CD8-positive, alpha-beta memory T cell (primary cell): ENCODE data around the gene GMPPA. TPM values are rescaled to one million over a fixed set of nuclear protein-coding genes. Genes with fewer than 3 reads are reported as not detected.

Experiments
- CTCF ChIA-PET: fragments of 350-600 bp; sonication (Branson Sonifier 250); formaldehyde crosslinking; loops from one replicate; lab custom pipeline; 2021; ENCODE audit warnings: antibody characterized with exemption; lab: Charles Lee
- POLR2A ChIA-PET: fragments of 350-600 bp; sonication (Branson Sonifier 250); formaldehyde crosslinking; loops from one replicate; lab custom pipeline; 2021; ENCODE audit warnings: antibody characterized with exemption; lab: Charles Lee
- DNase-seq, 5 donors: peaks; one replicate each; pipeline versions ENCODE4 v3.0.0 to v3.0.0-alpha.2; 2020 to 2022; ENCODE audit warnings: mixed read lengths in 1 of 5
- H3K27ac ChIP-seq: one replicate; pipeline ENCODE4 v1.7.0; 2013; ENCODE audit warnings: low read depth, mild to moderate bottlenecking, low read length, moderate library complexity
- H3K27me3 ChIP-seq: 2 replicates; pipeline ENCODE4 v1.7.0; 2013; ENCODE audit warnings: low read length, mild to moderate bottlenecking; ENCODE audit not compliant: insufficient read depth, poor library complexity, severe bottlenecking
- H3K36me3 ChIP-seq: 2 replicates; pipeline ENCODE4 v1.7.0; 2013; ENCODE audit warnings: mild to moderate bottlenecking, low read length, moderate library complexity; ENCODE audit not compliant: insufficient read depth
- H3K4me1 ChIP-seq: 2 replicates; pipeline ENCODE4 v1.7.0; 2013; ENCODE audit warnings: mild to moderate bottlenecking, low read length, moderate library complexity; ENCODE audit not compliant: insufficient read depth
- H3K4me3 ChIP-seq: 2 replicates; pipeline ENCODE4 v1.7.0; 2013; ENCODE audit warnings: mild to moderate bottlenecking, low read length
- H3K9me3 ChIP-seq: 2 replicates; pipeline ENCODE4 v1.7.0; 2013; ENCODE audit warnings: mild to moderate bottlenecking, low read length
- H3K27ac Mint-ChIP-seq, 8 donors: one replicate each; pipeline ENCODE4 v1.8.0; 2020 to 2021; ENCODE audit warnings: mixed read lengths in 8 of 8, mild to moderate bottlenecking in 6 of 8, inconsistent platforms in 3 of 8, moderate library complexity in 3 of 8
- H3K27me3 Mint-ChIP-seq, 2 donors: one replicate each; pipeline ENCODE4 v1.8.0; 2020 to 2021; ENCODE audit warnings: mixed read lengths in 2 of 2, mild to moderate bottlenecking in 1 of 2, moderate library complexity in 1 of 2
- H3K36me3 Mint-ChIP-seq, 3 donors: one replicate each; pipeline ENCODE4 v1.8.0; 2020 to 2021; ENCODE audit warnings: mixed read lengths in 3 of 3, inconsistent platforms in 1 of 3, mild to moderate bottlenecking in 1 of 3
- H3K4me1 Mint-ChIP-seq, 3 donors: one replicate each; pipeline ENCODE4 v1.8.0; 2020 to 2021; ENCODE audit warnings: mixed read lengths in 3 of 3, inconsistent platforms in 1 of 3, mild to moderate bottlenecking in 1 of 3
- H3K4me3 Mint-ChIP-seq, 7 donors: one replicate each; pipeline ENCODE4 v1.8.0; 2020 to 2021; ENCODE audit warnings: mixed read lengths in 7 of 7, mild to moderate bottlenecking in 6 of 7, moderate library complexity in 4 of 7, inconsistent platforms in 2 of 7
- H3K9me3 Mint-ChIP-seq, 5 donors: one replicate each; pipeline ENCODE4 v1.8.0; 2020 to 2022; ENCODE audit warnings: mixed read lengths in 5 of 5, mild to moderate bottlenecking in 3 of 5, moderate library complexity in 2 of 5, inconsistent platforms in 1 of 5
- polyA plus RNA-seq: library from polyadenylated mRNA; unstranded; fragments of 300-500 nt; fragmentation: Illumina TruSeq; gene quantifications from one replicate; pipeline ENCODE4 v1.2.3, GENCODE V29; 2021
- total RNA-seq, 2 experiments: library from RNA; stranded (reverse); gene quantifications; one replicate each; pipeline ENCODE4 v1.2.3, GENCODE V29; 2021

The GMPPA gene
- total and polyA plus RNA-seq, 3 experiments from 2014 or later, result 32.5 to 37.1 (median 36.9) TPM

DNA sequence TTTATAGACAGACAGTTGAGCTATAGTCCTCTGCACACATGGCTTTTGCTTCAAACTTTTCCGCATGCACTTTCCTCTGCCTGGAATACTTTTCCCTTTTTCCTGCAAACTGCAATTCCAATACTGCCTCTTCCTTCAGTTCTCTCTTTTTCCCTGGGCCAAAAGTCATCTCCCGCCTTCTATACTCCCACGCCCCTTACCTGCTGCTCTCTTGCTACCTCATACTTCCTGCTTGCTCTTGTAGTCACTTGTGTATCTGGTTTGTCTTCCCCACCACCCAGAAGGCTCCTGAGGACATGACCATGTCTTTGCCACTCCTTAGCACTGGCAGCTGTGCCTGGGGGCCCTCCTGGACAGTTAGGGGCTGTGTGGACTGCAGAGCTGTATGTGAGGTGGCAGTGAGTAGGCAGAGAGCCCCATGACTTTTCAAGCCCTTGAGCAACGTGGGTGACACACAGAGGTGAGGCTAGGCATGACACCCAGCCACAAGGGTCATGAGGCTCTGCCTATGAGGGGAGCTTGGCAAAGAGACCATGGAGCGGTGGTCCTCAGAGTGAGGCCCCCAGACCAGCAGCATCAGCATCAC lies 40.8 kb upstream of the GMPPA start:
- no peak overlapping the region for H3K27ac ChIP-seq
- Mint-ChIP-seq H3K36me3 (no peaks in the 10 kb centered on the region), H3K9me3 (no peaks in the 10 kb centered on the region), H3K27me3 (peaks cover 3 to 10% of the 10 kb centered on the region in 2 donors), H3K4me3 (no peak overlapping the region), H3K27ac (no peak overlapping the region), H3K4me1 (peaks cover 0 to 2% (median 0%) of the 10 kb centered on the region in 3 donors)
- ChIA-PET POLR2A (no interaction called here), CTCF (interaction anchor here (0.8 to 3.8 kb wide), 4 partner anchors 11 to 71 kb away, joined by 3 to 30 read pairs (median 3); partner anchors contain the start of gene DES)
- H3K4me3 ChIP-seq, result no peak overlapping the region
- H3K27me3 ChIP-seq, result no peaks in the 10 kb centered on the region
- no peaks in the 10 kb centered on the region for H3K9me3 ChIP-seq
- H3K4me1 ChIP-seq, result no peaks in the 10 kb centered on the region
- no peaks in the 10 kb centered on the region for H3K36me3 ChIP-seq
- DNase-seq, result no peak

DNA sequence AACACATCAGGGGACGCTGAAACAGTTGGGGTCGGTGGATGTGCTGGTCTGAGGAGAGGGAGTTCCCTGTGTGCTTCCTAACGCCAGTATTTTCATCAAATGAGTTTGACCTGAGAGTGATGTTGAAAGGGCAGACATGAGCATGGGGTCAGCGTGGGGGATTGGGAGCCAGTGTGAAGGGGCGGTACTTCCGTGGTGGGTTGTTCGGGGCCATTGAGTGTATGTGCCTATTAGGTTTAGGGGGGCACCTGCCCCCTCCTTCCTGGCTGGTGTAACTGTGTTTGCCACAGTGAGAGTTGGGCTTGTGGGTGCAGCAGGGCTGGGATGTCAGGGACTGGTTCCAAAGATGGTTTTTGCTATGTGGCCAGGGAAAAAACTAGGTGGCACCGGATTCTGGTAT lies 39.7 kb upstream of the GMPPA start:
- DNase-seq, result no peak
- H3K4me3 Mint-ChIP-seq, result no peak overlapping the region
- H3K4me1 Mint-ChIP-seq, result peaks cover 0 to 2% (median 0%) of the 10 kb centered on the region in 3 donors
- Histone ChIP-seq H3K27me3 (no peaks in the 10 kb centered on the region), H3K27ac (no peak overlapping the region), H3K4me3 (no peak overlapping the region), H3K36me3 (no peaks in the 10 kb centered on the region), H3K4me1 (no peaks in the 10 kb centered on the region), H3K9me3 (no peaks in the 10 kb centered on the region)
- peaks cover 0 to 3% of the 10 kb centered on the region in 2 donors for H3K27me3 Mint-ChIP-seq
- no peak overlapping the region for H3K27ac Mint-ChIP-seq
- H3K9me3 Mint-ChIP-seq, result no peaks in the 10 kb centered on the region
- no peaks in the 10 kb centered on the region for H3K36me3 Mint-ChIP-seq
- CTCF ChIA-PET, result interaction anchor here (0.7 to 3.8 kb wide), 2 partner anchors 65 to 70 kb away, joined by 3 to 30 read pairs; no protein-coding TSS in a partner anchor
- POLR2A ChIA-PET, result no interaction called here

DNA sequence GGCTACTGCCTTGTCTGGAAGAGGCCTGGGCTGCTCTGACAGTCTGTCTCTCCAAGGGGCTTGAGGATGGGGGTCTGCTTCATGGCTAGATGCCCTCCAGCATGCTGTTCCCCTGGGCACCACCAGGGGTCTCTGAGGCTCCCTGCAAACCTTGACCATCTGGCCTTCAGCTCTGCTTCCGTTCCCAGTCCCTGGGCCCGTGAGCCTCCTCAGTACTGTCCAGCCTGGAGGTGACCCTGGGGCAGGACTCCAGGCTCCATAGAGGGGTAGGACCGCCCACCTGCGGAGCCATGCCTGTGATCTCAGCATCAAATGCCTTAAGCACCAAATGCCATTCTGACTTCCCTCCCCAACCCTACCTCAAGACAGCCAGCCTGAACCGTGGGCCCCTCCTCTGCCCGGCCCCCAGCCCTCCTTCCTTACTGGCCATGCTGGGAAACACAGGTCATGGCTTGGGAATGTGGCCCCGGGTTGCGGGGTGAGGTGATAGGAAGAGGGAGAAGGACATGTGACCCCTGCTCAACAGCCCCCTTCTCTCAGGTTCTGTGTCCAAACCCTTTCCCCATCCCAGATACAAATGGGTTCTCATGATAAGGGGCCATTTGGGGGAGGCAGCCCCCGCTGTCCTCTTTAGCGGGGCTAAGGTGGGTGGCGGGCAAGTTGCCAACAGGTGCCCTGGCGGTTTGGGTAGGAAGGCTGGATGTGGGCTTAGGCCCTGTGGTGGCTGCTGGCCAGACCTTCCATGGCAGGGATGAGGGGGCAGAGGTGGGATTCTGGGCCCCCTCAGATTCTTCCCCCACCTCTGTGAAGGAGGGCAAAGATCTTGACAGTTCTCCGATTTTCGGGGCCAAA lies 39.0 kb upstream of the GMPPA start:
- H3K4me1 ChIP-seq, result no peaks in the 10 kb centered on the region
- Mint-ChIP-seq H3K27me3 (peaks cover 0 to 3% of the 10 kb centered on the region in 2 donors), H3K9me3 (no peaks in the 10 kb centered on the region), H3K36me3 (no peaks in the 10 kb centered on the region), H3K27ac (no peak overlapping the region), H3K4me1 (peaks cover 0 to 2% (median 0%) of the 10 kb centered on the region in 3 donors), H3K4me3 (no peak overlapping the region)
- no peaks in the 10 kb centered on the region for H3K27me3 ChIP-seq
- DNase-seq, result peak; percentile 13 to 54 (median 19)
- no peaks in the 10 kb centered on the region for H3K36me3 ChIP-seq
- no peaks in the 10 kb centered on the region for H3K9me3 ChIP-seq
- H3K27ac ChIP-seq, result no peak overlapping the region
- ChIA-PET POLR2A (no interaction called here), CTCF (interaction anchor here (0.7 to 3.8 kb wide), 4 partner anchors 9 to 106 kb away, joined by 3 to 30 read pairs (median 3); no protein-coding TSS in a partner anchor)
- H3K4me3 ChIP-seq, result no peak overlapping the region

DNA sequence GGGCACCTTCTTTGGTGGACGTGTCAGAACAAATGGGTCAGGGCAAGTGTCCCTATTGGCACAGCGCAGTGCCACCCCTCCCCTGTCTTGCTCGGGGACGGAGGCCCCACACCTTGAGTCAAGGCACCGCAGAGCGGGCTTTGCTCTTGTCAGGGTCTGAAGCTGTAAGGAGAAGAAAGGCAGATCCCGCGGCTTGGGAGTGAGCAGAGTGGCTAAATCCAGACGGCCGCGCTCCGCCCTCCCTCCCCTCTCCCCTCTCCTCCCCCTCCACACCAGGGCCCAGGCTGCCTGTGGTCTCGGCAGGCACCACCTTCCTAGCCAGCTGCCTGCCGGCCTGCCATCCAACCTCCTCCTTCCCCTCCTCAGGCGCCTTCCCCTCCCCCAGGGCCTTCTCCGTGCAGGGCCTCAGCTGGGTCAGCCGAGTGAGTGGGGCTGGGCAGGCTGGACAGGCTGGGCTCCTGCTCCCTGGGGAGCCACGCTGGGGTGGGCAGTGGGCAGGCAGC lies 38.2 kb upstream of the GMPPA start:
- POLR2A ChIA-PET, result no interaction called here
- H3K9me3 ChIP-seq, result no peaks in the 10 kb centered on the region
- peaks cover 0 to 2% (median 0%) of the 10 kb centered on the region in 3 donors for H3K4me1 Mint-ChIP-seq
- H3K27me3 Mint-ChIP-seq, result peaks cover 0 to 3% of the 10 kb centered on the region in 2 donors
- H3K4me3 ChIP-seq, result no peak overlapping the region
- no peak overlapping the region for H3K27ac ChIP-seq
- no peaks in the 10 kb centered on the region for H3K36me3 ChIP-seq
- no peaks in the 10 kb centered on the region for H3K27me3 ChIP-seq
- H3K36me3 Mint-ChIP-seq, result no peaks in the 10 kb centered on the region
- H3K9me3 Mint-ChIP-seq, result no peaks in the 10 kb centered on the region
- CTCF ChIA-PET, result interaction anchor here (0.7 to 1.7 kb wide), 3 partner anchors 69 to 107 kb away, joined by 3 to 7 read pairs (median 4); no protein-coding TSS in a partner anchor
- no peak for DNase-seq
- no peak overlapping the region for H3K4me3 Mint-ChIP-seq
- H3K4me1 ChIP-seq, result no peaks in the 10 kb centered on the region
- H3K27ac Mint-ChIP-seq, result no peak overlapping the region

DNA sequence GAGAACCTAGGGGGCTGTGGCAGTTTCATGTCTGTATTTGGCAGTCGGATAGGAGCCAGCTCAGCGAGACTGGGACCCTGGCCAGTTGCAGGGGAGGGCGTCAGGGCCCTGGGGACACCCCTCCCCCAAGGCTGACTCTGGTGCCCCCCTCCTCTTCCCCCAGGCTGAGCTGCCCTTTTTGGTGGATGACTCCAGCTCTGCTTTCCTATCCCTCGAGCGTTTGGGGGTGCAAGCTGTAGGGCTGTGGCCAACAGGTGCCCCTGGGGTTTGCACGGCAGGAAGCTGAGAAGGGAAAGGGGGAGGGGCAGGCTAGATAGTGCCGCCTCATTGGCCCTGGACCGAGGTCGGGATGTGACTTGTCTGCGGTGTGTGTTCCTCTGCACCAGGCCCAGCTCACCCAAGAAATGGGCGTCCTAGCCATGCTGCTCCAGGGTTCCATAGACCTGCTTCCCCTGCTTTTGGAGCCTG lies 37.6 kb upstream of the GMPPA start:
- Histone ChIP-seq H3K27me3 (no peaks in the 10 kb centered on the region), H3K9me3 (no peaks in the 10 kb centered on the region), H3K4me3 (no peak overlapping the region), H3K27ac (no peak overlapping the region), H3K36me3 (no peaks in the 10 kb centered on the region), H3K4me1 (no peaks in the 10 kb centered on the region)
- DNase-seq, result no peak
- Mint-ChIP-seq H3K27me3 (peaks cover 0 to 3% of the 10 kb centered on the region in 2 donors), H3K4me3 (no peak overlapping the region), H3K4me1 (peaks cover 0 to 2% (median 0%) of the 10 kb centered on the region in 3 donors), H3K36me3 (no peaks in the 10 kb centered on the region), H3K9me3 (no peaks in the 10 kb centered on the region), H3K27ac (no peak overlapping the region)
- ChIA-PET CTCF (interaction anchor here (1.7 kb wide), 2 partner anchors 69 to 70 kb away, joined by 4 to 7 read pairs; no protein-coding TSS in a partner anchor), POLR2A (no interaction called here)

DNA sequence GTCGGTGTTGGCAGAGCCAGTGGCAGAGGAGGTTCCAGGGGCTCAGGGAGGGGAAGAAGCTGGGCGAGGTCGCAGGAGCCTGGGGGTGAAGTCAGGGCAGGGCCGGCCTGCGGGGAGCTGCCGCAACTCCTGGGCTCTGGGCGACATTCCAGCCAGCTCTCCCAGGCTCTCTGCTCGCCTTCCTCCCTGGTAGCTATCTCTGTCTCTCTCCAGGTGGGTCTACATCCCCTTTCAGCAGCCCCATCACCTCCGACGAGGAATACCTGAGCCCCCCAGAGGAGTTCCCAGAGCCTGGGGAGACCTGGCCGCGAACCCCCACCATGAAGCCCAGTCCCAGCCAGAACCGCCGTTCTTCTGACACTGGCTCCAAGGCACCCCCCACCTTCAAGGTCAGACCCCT lies 37.0 kb upstream of the GMPPA start:
- no peak for DNase-seq
- Mint-ChIP-seq H3K27ac (no peak overlapping the region), H3K36me3 (no peaks in the 10 kb centered on the region), H3K4me1 (peaks cover 0 to 2% (median 0%) of the 10 kb centered on the region in 3 donors), H3K4me3 (no peak overlapping the region), H3K9me3 (no peaks in the 10 kb centered on the region), H3K27me3 (peaks cover 0 to 3% of the 10 kb centered on the region in 2 donors)
- ChIA-PET CTCF (interaction anchor here (1.7 kb wide), 2 partner anchors 68 to 70 kb away, joined by 4 to 7 read pairs; no protein-coding TSS in a partner anchor), POLR2A (no interaction called here)
- H3K27ac ChIP-seq, result no peak overlapping the region
- H3K27me3 ChIP-seq, result no peaks in the 10 kb centered on the region
- H3K4me3 ChIP-seq, result no peak overlapping the region
- H3K9me3 ChIP-seq, result no peaks in the 10 kb centered on the region
- no peaks in the 10 kb centered on the region for H3K36me3 ChIP-seq
- no peaks in the 10 kb centered on the region for H3K4me1 ChIP-seq

DNA sequence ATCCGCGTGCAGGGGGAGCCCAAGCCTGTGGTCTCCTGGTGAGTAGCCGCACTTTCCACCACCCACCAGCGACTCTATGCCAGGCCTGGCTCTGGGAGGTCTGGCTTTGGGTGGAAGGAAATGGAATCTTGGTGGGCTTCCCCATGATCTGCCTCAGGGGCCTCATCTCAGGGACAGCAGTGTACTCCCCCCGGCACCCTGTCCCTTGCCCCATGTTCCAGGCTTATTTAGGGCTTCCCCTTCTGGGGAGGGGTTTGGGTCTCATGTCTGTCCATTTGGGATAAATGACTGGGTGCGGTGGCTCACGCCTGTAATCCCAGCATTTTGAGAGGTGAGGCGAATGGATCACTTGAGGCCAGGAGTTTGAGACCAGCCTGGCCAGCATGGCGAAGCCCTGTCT lies 36.3 kb upstream of the GMPPA start:
- no peaks in the 10 kb centered on the region for H3K4me1 ChIP-seq
- no peak overlapping the region for H3K4me3 ChIP-seq
- no peaks in the 10 kb centered on the region for H3K36me3 Mint-ChIP-seq
- H3K27me3 ChIP-seq, result no peaks in the 10 kb centered on the region
- H3K27ac ChIP-seq, result no peak overlapping the region
- H3K27me3 Mint-ChIP-seq, result peaks cover 0 to 3% of the 10 kb centered on the region in 2 donors
- DNase-seq, result no peak
- ChIA-PET CTCF (interaction anchor here (3.4 kb wide), 1 partner anchor 67 kb away, joined by 15 read pairs; no protein-coding TSS in a partner anchor), POLR2A (no interaction called here)
- no peak overlapping the region for H3K4me3 Mint-ChIP-seq
- no peaks in the 10 kb centered on the region for H3K9me3 ChIP-seq
- H3K9me3 Mint-ChIP-seq, result no peaks in the 10 kb centered on the region
- H3K27ac Mint-ChIP-seq, result no peak overlapping the region
- peaks cover 0 to 2% (median 0%) of the 10 kb centered on the region in 3 donors for H3K4me1 Mint-ChIP-seq
- H3K36me3 ChIP-seq, result no peaks in the 10 kb centered on the region
